HFF-Myc (cell line): Measurements from ENCODE around the gene MDFIC.

ENCODE experiments used
- DNase-seq: peaks from one replicate; pipeline ENCODE4 v3.0.0-alpha.2; 2011; ENCODE audit warnings: low read depth; ENCODE audit errors: extremely low read depth
- H3K4me3 ChIP-seq: replicated peaks from 2 replicates; pipeline ENCODE4 v1.5.1; 2011; ENCODE audit warnings: low read depth, mild to moderate bottlenecking, control low read depth, low read length
- CTCF ChIP-seq: IDR thresholded peaks from 2 replicates; pipeline ENCODE4 v1.5.1; 2012; ENCODE audit warnings: mild to moderate bottlenecking, low read depth, low read length, control low read depth; ENCODE audit errors: missing control alignments

MDFIC gene

GRCh38 chr7:115009139-115009538 lies 87.2 kb downstream of the MDFIC start:
- DNase-seq = no peak
- no peak for TF ChIP-seq CTCF
- H3K4me3 ChIP-seq = no peak overlapping the region

DNA sequence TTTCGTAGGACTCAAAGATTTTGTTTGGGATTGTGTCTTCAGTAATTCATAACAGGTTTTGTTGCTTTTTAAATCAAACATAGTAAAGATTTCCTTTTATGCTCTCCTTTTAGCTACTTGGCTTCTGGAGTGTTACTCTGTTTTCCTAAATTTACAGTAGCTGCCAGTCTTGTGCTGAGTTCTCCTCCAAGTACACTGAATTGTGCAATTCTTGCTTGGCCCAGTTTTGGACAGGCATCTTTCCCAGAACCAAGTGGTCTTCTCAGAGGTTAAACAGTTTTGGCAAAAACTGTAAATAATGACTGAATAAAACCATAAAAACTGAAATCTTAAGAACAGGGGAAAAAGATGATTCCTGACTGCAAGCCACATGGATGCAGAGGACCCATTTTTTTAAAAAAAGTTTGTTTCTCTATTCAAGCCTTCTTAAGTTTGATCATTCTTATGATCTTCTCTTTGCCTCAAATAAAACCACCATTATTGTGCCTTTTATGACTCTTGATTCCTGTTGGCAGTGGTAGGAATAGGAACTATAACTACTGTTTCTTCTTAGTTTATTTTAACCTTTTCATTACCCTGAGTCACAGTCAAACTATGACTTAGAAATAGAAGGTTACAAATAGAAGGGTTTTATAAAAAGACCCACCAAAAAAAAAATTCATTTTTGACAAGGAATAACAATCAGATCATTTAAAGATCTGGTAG lies 88.0 kb downstream of the MDFIC start:
- no peak for TF ChIP-seq CTCF
- H3K4me3 ChIP-seq = no peak overlapping the region
- no peak for DNase-seq

DNA sequence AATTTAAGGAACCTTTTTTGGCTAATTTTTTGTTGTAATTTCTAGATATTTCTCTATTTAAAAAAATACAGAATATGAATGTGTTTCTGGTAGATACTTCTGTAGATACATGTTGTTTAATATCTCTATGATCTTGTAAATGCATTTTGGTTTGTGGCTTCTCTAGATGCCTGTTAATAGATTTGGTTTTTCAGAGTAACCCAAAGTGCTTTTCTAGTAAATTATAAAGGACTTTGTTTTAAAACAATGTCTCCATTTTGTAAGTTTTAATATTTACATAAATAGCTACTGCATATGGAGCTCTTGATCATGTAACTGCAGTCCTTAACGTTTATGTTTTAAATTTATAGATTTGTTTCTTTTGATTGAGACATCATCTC lies 88.5 kb downstream of the MDFIC start:
- no peak for TF ChIP-seq CTCF

DNA sequence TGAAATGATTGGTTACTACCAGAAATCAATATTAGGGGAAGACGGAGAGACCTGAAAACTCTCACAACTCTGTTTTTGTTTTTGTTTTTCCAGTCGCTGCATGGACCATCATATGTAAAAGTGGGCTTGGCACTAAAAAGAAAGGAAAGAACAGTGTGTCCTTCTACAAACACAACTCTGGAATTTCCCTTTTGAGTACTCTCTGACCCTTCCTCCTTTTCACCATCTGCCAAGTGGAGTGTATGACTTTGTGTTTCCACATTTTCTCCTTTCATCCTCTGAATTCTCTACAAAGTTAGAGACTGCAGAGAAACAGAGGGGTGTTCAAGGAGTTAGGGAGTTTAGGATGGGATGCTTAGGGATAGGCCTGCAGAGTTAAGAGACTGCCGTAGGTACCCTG lies 92.0 kb downstream of the MDFIC start:
- no peak for DNase-seq
- H3K4me3 ChIP-seq = no peak overlapping the region
- TF ChIP-seq CTCF = no peak

More for the DNA sequence above, 88.5 kb downstream of the MDFIC start:
- H3K4me3 ChIP-seq = no peak overlapping the region
- DNase-seq = no peak

DNA sequence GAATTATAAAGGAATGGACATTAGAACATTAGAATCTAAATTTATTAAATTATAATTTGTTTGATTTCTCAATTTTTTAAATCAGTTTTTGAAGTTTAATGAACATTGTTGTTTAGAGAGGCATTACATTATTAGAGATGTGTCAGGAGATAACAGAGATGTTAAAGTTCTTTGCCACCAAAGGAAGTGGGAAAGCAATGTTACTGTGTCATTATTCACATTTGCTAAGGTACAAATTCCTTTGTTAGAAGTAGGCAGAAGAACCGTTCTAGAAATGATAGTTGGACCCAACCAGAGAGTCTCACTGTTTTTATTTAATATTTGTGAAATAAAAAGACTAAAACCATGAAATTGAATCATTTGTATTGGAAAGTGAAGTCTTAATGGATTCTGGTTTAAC lies 92.9 kb downstream of the MDFIC start:
- no peak for TF ChIP-seq CTCF
- H3K4me3 ChIP-seq = no peak overlapping the region
- no peak for DNase-seq

- no peak overlapping the region for H3K4me3 ChIP-seq
- peak; percentile 39 for DNase-seq
- no peak for TF ChIP-seq CTCF
These were observed 93.7 kb downstream of the MDFIC start for GRCh38 chr7:115015619-115016018.
